Adipocyte (in vitro differentiated cells): Measurements from ENCODE around the gene CRHR1.
A peak's percentile ranks its signal among the peaks of the same experiment; 100 is the strongest.
"Not testable (repeated sequence)": the region's sequence is repeated elsewhere in the genome, so short reads cannot be mapped to it uniquely, and the experiment has no call there.

Source experiments
- DNase-seq: peaks from one replicate; pipeline ENCODE4 v3.0.0-alpha.2; 2015; ENCODE audit warnings: low read depth
- H3K27me3 ChIP-seq: replicated peaks from 2 replicates; pipeline ENCODE4 v1.7.0; 2013; ENCODE audit warnings: mild to moderate bottlenecking, low read length, moderate library complexity; ENCODE audit not compliant: control insufficient read depth, insufficient read depth
- H3K36me3 ChIP-seq: 2 replicates; pipeline ENCODE4 v1.7.0; 2013; ENCODE audit warnings: low read length, mild to moderate bottlenecking, moderate library complexity; ENCODE audit not compliant: control insufficient read depth, insufficient read depth, severe bottlenecking
- H3K4me1 ChIP-seq: 2 replicates; pipeline ENCODE4 v1.7.0; 2013; ENCODE audit warnings: mild to moderate bottlenecking, low read length, moderate library complexity; ENCODE audit not compliant: control insufficient read depth, insufficient read depth
- H3K4me3 ChIP-seq: 2 replicates; pipeline ENCODE4 v1.7.0; 2013; ENCODE audit warnings: mild to moderate bottlenecking, low read length, moderate library complexity
- H3K9ac ChIP-seq: 2 replicates; pipeline ENCODE4 v1.7.0; 2013; ENCODE audit warnings: mild to moderate bottlenecking, low read length, moderate library complexity
- H3K9me3 ChIP-seq: 2 replicates; pipeline ENCODE4 v1.7.0; 2013; ENCODE audit warnings: mild to moderate bottlenecking, low read length, moderate library complexity; ENCODE audit not compliant: control insufficient read depth

CRHR1 gene

GRCh38 chr17:45784293-45784740 is at the start of gene CRHR1:
Gene CRHR1 (plus strand): TSS chr17:45784320. CDS start chr17:45784545, 225 bp downstream.
- Histone ChIP-seq H3K9me3 (no peaks in the 10 kb centered on the region), H3K4me3 (peak within 1 kb of the TSS; percentile 37), H3K36me3 (no peaks in the 10 kb centered on the region), H3K9ac (no peak within 1 kb of the TSS), H3K4me1 (peaks cover 3% of the 10 kb centered on the region), H3K27me3 (peaks cover 77% of the 10 kb centered on the region)
- no peak for DNase-seq

GRCh38 chr17:45734598-45734997 is 49.5 kb upstream of the CRHR1 start:
- peaks cover 19% of the 10 kb centered on the region for H3K27me3 ChIP-seq
- no peak for DNase-seq
- H3K9ac ChIP-seq = no peak overlapping the region
- peaks cover 6% of the 10 kb centered on the region for H3K4me1 ChIP-seq
- H3K36me3 ChIP-seq = no peaks in the 10 kb centered on the region
- H3K4me3 ChIP-seq = no peak overlapping the region
- peaks cover 52% of the 10 kb centered on the region for H3K9me3 ChIP-seq

- Histone ChIP-seq H3K27me3 (peaks cover 14% of the 10 kb centered on the region), H3K4me3 (no peak overlapping the region), H3K36me3 (no peaks in the 10 kb centered on the region), H3K9ac (no peak overlapping the region), H3K9me3 (peaks cover 43% of the 10 kb centered on the region), H3K4me1 (peaks cover 6% of the 10 kb centered on the region)
- DNase-seq = no peak
These were observed 48.6 kb upstream of the CRHR1 start for GRCh38 chr17:45735488-45735887.

GRCh38 chr17:45739786-45740185 is 44.3 kb upstream of the CRHR1 start:
- peaks cover 46% of the 10 kb centered on the region for H3K27me3 ChIP-seq
- no peak for DNase-seq
- H3K4me1 ChIP-seq = no peaks in the 10 kb centered on the region
- peaks cover 20% of the 10 kb centered on the region for H3K9me3 ChIP-seq
- no peak overlapping the region for H3K9ac ChIP-seq
- no peaks in the 10 kb centered on the region for H3K36me3 ChIP-seq
- H3K4me3 ChIP-seq = no peak overlapping the region

- Histone ChIP-seq H3K27me3 (peaks cover 47% of the 10 kb centered on the region), H3K4me3 (no peak overlapping the region), H3K4me1 (no peaks in the 10 kb centered on the region), H3K9me3 (peaks cover 20% of the 10 kb centered on the region), H3K9ac (no peak overlapping the region), H3K36me3 (no peaks in the 10 kb centered on the region)
- DNase-seq = peak; percentile 6
These were observed 43.4 kb upstream of the CRHR1 start for GRCh38 chr17:45740553-45741330.

- H3K27me3 ChIP-seq = peaks cover 58% of the 10 kb centered on the region
- H3K36me3 ChIP-seq = no peaks in the 10 kb centered on the region
- H3K4me3 ChIP-seq = no peak overlapping the region
- DNase-seq = no peak
- H3K4me1 ChIP-seq = no peaks in the 10 kb centered on the region
- peaks cover 18% of the 10 kb centered on the region for H3K9me3 ChIP-seq
- no peak overlapping the region for H3K9ac ChIP-seq
These were observed 41.9 kb upstream of the CRHR1 start for GRCh38 chr17:45742251-45742650.

GRCh38 chr17:45743626-45744326 is 40.3 kb upstream of the CRHR1 start:
- H3K9me3 ChIP-seq = peaks cover 5% of the 10 kb centered on the region
- no peak for DNase-seq
- no peaks in the 10 kb centered on the region for H3K4me1 ChIP-seq
- no peaks in the 10 kb centered on the region for H3K36me3 ChIP-seq
- no peak overlapping the region for H3K9ac ChIP-seq
- no peak overlapping the region for H3K4me3 ChIP-seq
- H3K27me3 ChIP-seq = peaks cover 65% of the 10 kb centered on the region

- H3K9ac ChIP-seq = not testable (repeated sequence)
- H3K27me3 ChIP-seq = peaks cover 65% of the 10 kb centered on the region
These were observed 39.3 kb upstream of the CRHR1 start for GRCh38 chr17:45744826-45745225.

GRCh38 chr17:45745601-45746494 is 38.3 kb upstream of the CRHR1 start:
- H3K27me3 ChIP-seq = peaks cover 74% of the 10 kb centered on the region
- H3K9ac ChIP-seq = no peak overlapping the region
- no peak overlapping the region for H3K4me3 ChIP-seq
- H3K36me3 ChIP-seq = no peaks in the 10 kb centered on the region
- H3K9me3 ChIP-seq = no peaks in the 10 kb centered on the region
- DNase-seq = no peak
- no peaks in the 10 kb centered on the region for H3K4me1 ChIP-seq

More at GRCh38 chr17:45744826-45745225, 39.3 kb upstream of the CRHR1 start:
- not testable (repeated sequence) for H3K36me3 ChIP-seq, DNase-seq, H3K9me3 ChIP-seq, H3K4me3 ChIP-seq, H3K4me1 ChIP-seq

- no peak overlapping the region for H3K4me3 ChIP-seq
- H3K9ac ChIP-seq = no peak overlapping the region
- H3K36me3 ChIP-seq = no peaks in the 10 kb centered on the region
- no peaks in the 10 kb centered on the region for H3K4me1 ChIP-seq
- H3K9me3 ChIP-seq = no peaks in the 10 kb centered on the region
- no peak for DNase-seq
- peaks cover 61% of the 10 kb centered on the region for H3K27me3 ChIP-seq
These were observed 36.2 kb upstream of the CRHR1 start for GRCh38 chr17:45747911-45748310.
